ENCODE data around the gene ISCA2.

ISCA2 gene

GRCh38 chr14:74519316-74520074, 25.9 kb downstream of the ISCA2 start:
- Histone ChIP-seq H3K36me3 (no peaks in the 10 kb centered on the region), H3K4me1 (no peaks in the 10 kb centered on the region), H3K27me3 (0 out of 2 replicates have a peak, but pooled peaks cover under 1% of the 10 kb centered on the region), H3K9me3 (no peaks in the 10 kb centered on the region), H3K4me3 (ENCODE audit: low read depth, low read length) (no peak overlapping the region)
- no peak for TF ChIP-seq CTCF (IDR thresholded peaks at IDR 0.05; ENCODE audit: low read depth, low read length)
- DNase-seq = no peak

- Histone ChIP-seq H3K27me3 (peaks cover 9% of the 10 kb centered on the region), H3K4me3 (ENCODE audit: low read depth, low read length) (no peak overlapping the region), H3K36me3 (no peaks in the 10 kb centered on the region), H3K9me3 (no peaks in the 10 kb centered on the region), H3K4me1 (no peaks in the 10 kb centered on the region)
- no peak for DNase-seq
- no peak for TF ChIP-seq CTCF (IDR thresholded peaks at IDR 0.05; ENCODE audit: low read depth, low read length)
Measured at GRCh38 chr14:74521756-74522155, 28.2 kb downstream of the ISCA2 start.

- no peak for TF ChIP-seq CTCF (IDR thresholded peaks at IDR 0.05; ENCODE audit: low read depth, low read length)
- Histone ChIP-seq H3K4me3 (ENCODE audit: low read depth, low read length) (no peak overlapping the region), H3K27me3 (peaks cover 9% of the 10 kb centered on the region), H3K4me1 (no peaks in the 10 kb centered on the region), H3K36me3 (no peaks in the 10 kb centered on the region), H3K9me3 (no peaks in the 10 kb centered on the region)
- DNase-seq = no peak
Measured at GRCh38 chr14:74522740-74523139, 29.2 kb downstream of the ISCA2 start.

GRCh38 chr14:74524076-74524811, 30.7 kb downstream of the ISCA2 start:
- no peaks in the 10 kb centered on the region for H3K4me1 ChIP-seq
- no peaks in the 10 kb centered on the region for H3K36me3 ChIP-seq
- no peaks in the 10 kb centered on the region for H3K9me3 ChIP-seq
- no peak for TF ChIP-seq CTCF (IDR thresholded peaks at IDR 0.05; ENCODE audit: low read depth, low read length)
- DNase-seq = no peak
- no peak overlapping the region for H3K4me3 ChIP-seq (ENCODE audit: low read depth, low read length)
- peaks cover 9% of the 10 kb centered on the region for H3K27me3 ChIP-seq

- Histone ChIP-seq H3K9me3 (no peaks in the 10 kb centered on the region), H3K36me3 (no peaks in the 10 kb centered on the region), H3K4me1 (no peaks in the 10 kb centered on the region), H3K4me3 (ENCODE audit: low read depth, low read length) (no peak overlapping the region), H3K27me3 (peaks cover 9% of the 10 kb centered on the region)
- DNase-seq = no peak
- no peak for TF ChIP-seq CTCF (IDR thresholded peaks at IDR 0.05; ENCODE audit: low read depth, low read length)
Measured at GRCh38 chr14:74524812-74525135, 31.2 kb downstream of the ISCA2 start.

GRCh38 chr14:74525361-74525851, 31.8 kb downstream of the ISCA2 start:
- H3K36me3 ChIP-seq = no peaks in the 10 kb centered on the region
- no peak overlapping the region for H3K4me3 ChIP-seq (ENCODE audit: low read depth, low read length)
- peaks cover 9% of the 10 kb centered on the region for H3K27me3 ChIP-seq
- no peaks in the 10 kb centered on the region for H3K4me1 ChIP-seq
- no peak for TF ChIP-seq CTCF (IDR thresholded peaks at IDR 0.05; ENCODE audit: low read depth, low read length)
- no peak for DNase-seq
- H3K9me3 ChIP-seq = no peaks in the 10 kb centered on the region

All from BE2C (cell line).